Epithelial cell of esophagus (primary cell): ENCODE measurements around the gene CKB.

Experiments used
- DNase-seq: peaks from one replicate; pipeline ENCODE4 v3.0.0; 2010; ENCODE audit warnings: low read depth
- H3K4me3 ChIP-seq: 2 replicates; pipeline ENCODE4 v1.5.1; 2011; ENCODE audit warnings: mild to moderate bottlenecking, low read length, control low read depth
- TF ChIP-seq, protein P1 (sequence below): IDR thresholded peaks from 2 replicates; pipeline ENCODE4 v1.5.1; 2011; ENCODE audit warnings: low read depth, mild to moderate bottlenecking, low read length, control low read depth, inconsistent platforms; ENCODE audit not compliant: insufficient read depth; ENCODE audit errors: missing control alignments

CKB gene

GRCh38 chr14:103548463-103549351 lies 26.1 kb upstream of the CKB start:
- H3K4me3 ChIP-seq: no peak overlapping the region
- TF ChIP-seq, protein P1, sequence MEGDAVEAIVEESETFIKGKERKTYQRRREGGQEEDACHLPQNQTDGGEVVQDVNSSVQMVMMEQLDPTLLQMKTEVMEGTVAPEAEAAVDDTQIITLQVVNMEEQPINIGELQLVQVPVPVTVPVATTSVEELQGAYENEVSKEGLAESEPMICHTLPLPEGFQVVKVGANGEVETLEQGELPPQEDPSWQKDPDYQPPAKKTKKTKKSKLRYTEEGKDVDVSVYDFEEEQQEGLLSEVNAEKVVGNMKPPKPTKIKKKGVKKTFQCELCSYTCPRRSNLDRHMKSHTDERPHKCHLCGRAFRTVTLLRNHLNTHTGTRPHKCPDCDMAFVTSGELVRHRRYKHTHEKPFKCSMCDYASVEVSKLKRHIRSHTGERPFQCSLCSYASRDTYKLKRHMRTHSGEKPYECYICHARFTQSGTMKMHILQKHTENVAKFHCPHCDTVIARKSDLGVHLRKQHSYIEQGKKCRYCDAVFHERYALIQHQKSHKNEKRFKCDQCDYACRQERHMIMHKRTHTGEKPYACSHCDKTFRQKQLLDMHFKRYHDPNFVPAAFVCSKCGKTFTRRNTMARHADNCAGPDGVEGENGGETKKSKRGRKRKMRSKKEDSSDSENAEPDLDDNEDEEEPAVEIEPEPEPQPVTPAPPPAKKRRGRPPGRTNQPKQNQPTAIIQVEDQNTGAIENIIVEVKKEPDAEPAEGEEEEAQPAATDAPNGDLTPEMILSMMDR: no peak
- no peak for DNase-seq

GRCh38 chr14:103547941-103548462 lies 25.4 kb upstream of the CKB start:
- no peak for DNase-seq
- H3K4me3 ChIP-seq: no peak overlapping the region
- TF ChIP-seq, protein P1: no peak

DNA sequence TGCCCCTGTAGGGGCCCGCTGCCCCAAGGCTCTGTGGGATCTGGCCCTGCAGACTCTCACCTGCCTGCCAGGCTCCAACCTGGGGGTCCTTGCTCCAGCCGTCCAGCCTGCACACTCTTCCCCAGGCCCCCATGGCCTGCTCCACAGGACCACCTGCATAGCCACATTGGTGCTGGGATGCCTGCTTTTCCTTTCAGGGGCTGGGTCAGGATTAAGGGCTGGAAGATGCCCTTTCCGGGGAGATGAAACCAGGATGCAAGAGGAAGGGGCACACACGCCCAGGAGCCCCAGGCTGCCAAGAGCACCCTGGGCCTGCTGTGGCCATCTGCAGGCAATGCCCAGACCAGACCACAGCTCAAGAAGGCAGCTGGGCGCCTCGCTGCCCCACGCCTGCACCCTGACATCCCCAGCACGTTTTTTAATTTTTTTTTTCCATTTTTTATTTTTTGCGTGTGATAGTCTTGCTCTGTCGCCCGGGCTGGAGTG lies 24.9 kb upstream of the CKB start:
- DNase-seq: no peak
- TF ChIP-seq, protein P1: no peak
- H3K4me3 ChIP-seq: no peak overlapping the region

DNA sequence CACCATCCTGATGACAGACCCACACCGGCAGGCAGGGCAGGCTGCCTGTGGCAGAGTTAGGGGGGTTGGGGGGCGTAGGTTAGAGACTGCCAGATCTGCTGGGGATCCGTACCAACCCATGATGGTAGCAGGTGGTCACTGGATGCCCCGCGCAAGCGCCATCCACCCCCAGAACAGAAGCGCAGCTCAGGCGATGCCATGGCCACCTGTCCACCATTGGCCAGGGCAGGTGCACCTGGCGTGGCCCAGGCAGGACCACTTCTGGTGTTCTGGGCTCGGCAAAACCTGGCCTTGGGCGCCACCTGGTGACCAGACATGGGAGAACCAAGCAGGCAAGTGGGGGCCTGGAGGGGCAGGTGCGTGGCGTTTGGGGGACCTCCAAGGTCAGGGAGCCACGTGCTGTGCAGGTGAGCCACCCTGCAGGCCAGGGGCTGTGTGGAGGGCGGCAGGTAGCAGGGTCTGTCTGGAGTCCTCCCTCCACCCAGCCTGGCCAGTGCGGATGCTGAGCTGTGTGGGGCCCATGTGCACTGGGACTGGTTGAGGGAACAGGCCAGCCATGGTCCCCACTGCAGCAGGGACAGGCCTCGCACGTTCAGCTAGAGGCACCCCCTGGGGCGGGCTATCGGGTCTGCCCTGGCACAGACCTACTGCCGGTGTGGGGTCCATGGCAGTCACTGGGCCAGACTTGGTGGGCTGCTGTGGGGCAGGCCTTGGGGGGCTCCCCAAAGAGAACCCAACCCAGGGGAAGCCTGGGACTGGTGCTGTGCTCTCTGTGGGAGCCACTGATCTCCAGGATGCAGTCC lies 24.2 kb upstream of the CKB start:
- no peak overlapping the region for H3K4me3 ChIP-seq
- peak; percentile 66 for DNase-seq
- TF ChIP-seq, protein P1: peak; percentile 84

- no peak for DNase-seq
- H3K4me3 ChIP-seq: no peak overlapping the region
- TF ChIP-seq, protein P1: no peak
These were observed 23.5 kb upstream of the CKB start for GRCh38 chr14:103545915-103546651.

GRCh38 chr14:103545219-103545914 lies 22.7 kb upstream of the CKB start:
- no peak overlapping the region for H3K4me3 ChIP-seq
- TF ChIP-seq, protein P1: no peak
- DNase-seq: no peak
